Measurements from ENCODE around the gene SP1.
"Not testable (repeated sequence)": the region's sequence is repeated elsewhere in the genome, so short reads cannot be mapped to it uniquely, and the experiment has no call there.

Gene SP1

GRCh38 chr12:53413485-53414204, 33.7 kb downstream of the SP1 start:
- no peak for DNase-seq (ENCODE audit: low read depth in 2 of 3, low spot score in 2 of 3)

- DNase-seq (ENCODE audit: low read depth in 2 of 3, low spot score in 2 of 3), result no peak
Observed at GRCh38 chr12:53414756-53415417, 34.9 kb downstream of the SP1 start.

- DNase-seq (ENCODE audit: low read depth in 2 of 3, low spot score in 2 of 3), result not testable (repeated sequence)
Observed at GRCh38 chr12:53415752-53416389, 35.9 kb downstream of the SP1 start.

GRCh38 chr12:53417291-53417816, 37.4 kb downstream of the SP1 start:
- DNase-seq (ENCODE audit: low read depth in 2 of 3, low spot score in 2 of 3), result not testable (repeated sequence)

GRCh38 chr12:53418221-53418620, 38.2 kb downstream of the SP1 start:
- no peak for DNase-seq (ENCODE audit: low read depth in 2 of 3, low spot score in 2 of 3)

- no peak for DNase-seq (ENCODE audit: low read depth in 2 of 3, low spot score in 2 of 3)
Observed at GRCh38 chr12:53419756-53420155, 39.8 kb downstream of the SP1 start.

- DNase-seq (ENCODE audit: low read depth in 2 of 3, low spot score in 2 of 3), result not testable (repeated sequence)
Observed at GRCh38 chr12:53422247-53422646, 42.3 kb downstream of the SP1 start.

GRCh38 chr12:53423597-53423996, 43.6 kb downstream of the SP1 start, which contains the start of gene AMHR2:
Gene AMHR2, plus strand, starts transcription at chr12:53423855. Its CDS starts 80 bp downstream, at chr12:53423935.
- DNase-seq (ENCODE audit: low read depth in 2 of 3, low spot score in 2 of 3), result no peak

GRCh38 chr12:53424626-53425514, 44.9 kb downstream of the SP1 start:
- DNase-seq (ENCODE audit: low read depth in 2 of 3, low spot score in 2 of 3), result no peak

- DNase-seq (ENCODE audit: low read depth in 2 of 3, low spot score in 2 of 3), result no peak
Observed at GRCh38 chr12:53425515-53426150, 45.7 kb downstream of the SP1 start.

GRCh38 chr12:53427905-53428594, 48.1 kb downstream of the SP1 start:
- no peak for DNase-seq (ENCODE audit: low read depth in 2 of 3, low spot score in 2 of 3)

GRCh38 chr12:53428741-53429140, 48.8 kb downstream of the SP1 start:
- no peak for DNase-seq (ENCODE audit: low read depth in 2 of 3, low spot score in 2 of 3)

- no peak for DNase-seq (ENCODE audit: low read depth in 2 of 3, low spot score in 2 of 3)
Observed at GRCh38 chr12:53430116-53430515, 50.1 kb downstream of the SP1 start.

- no peak for DNase-seq (ENCODE audit: low read depth in 2 of 3, low spot score in 2 of 3)
Observed at GRCh38 chr12:53431187-53431586, 51.2 kb downstream of the SP1 start.

- DNase-seq (ENCODE audit: low read depth in 2 of 3, low spot score in 2 of 3), result not testable (repeated sequence)
Observed at GRCh38 chr12:53435326-53435725, 55.4 kb downstream of the SP1 start.

GRCh38 chr12:53439582-53439981, 59.6 kb downstream of the SP1 start:
- not testable (repeated sequence) for DNase-seq (ENCODE audit: low read depth in 2 of 3, low spot score in 2 of 3)

GRCh38 chr12:53441040-53441833, 61.3 kb downstream of the SP1 start, which contains the start of gene PRR13:
Gene PRR13, plus strand, starts transcription at chr12:53441734. Its CDS starts 981 bp downstream, at chr12:53442715.
- peak; percentile 91 to 93 (median 93) for DNase-seq (ENCODE audit: low read depth in 2 of 3, low spot score in 2 of 3)

- no peak for DNase-seq (ENCODE audit: low read depth in 2 of 3, low spot score in 2 of 3)
Observed at GRCh38 chr12:53443955-53444354, 64.0 kb downstream of the SP1 start.

All from activated CD8-positive, alpha-beta memory T cell treated with anti-CD3 and anti-CD28 coated beads for 48 hours (primary cell).